CD4-positive, CD25-positive, alpha-beta regulatory T cell (primary cell): ENCODE data around the gene FXYD5. TPM values are rescaled to one million over a fixed set of nuclear protein-coding genes. Genes with fewer than 3 reads are reported as not detected.
"Not testable (repeated sequence)": the region's sequence is repeated elsewhere in the genome, so short reads cannot be mapped to it uniquely, and the experiment has no call there.

Experiments used
- ATAC-seq, 2 donors: fragments of 150-1000 bp; cut with Tn5 transposase; one replicate each; pipeline ENCODE4 v1.10.0; 2021; ENCODE audit warnings: low read depth in 2 of 2, moderate number of reproducible peaks in 2 of 2, moderate library complexity in 1 of 2
- DNase-seq, 3 donors: peaks; one replicate each; pipeline versions ENCODE4 v3.0.0 to v3.0.0-alpha.2; 2012 to 2022; ENCODE audit warnings: mixed read lengths in 1 of 3
- H3K27ac ChIP-seq: one replicate; pipeline ENCODE4 v1.7.0; 2013; ENCODE audit warnings: mild to moderate bottlenecking, low read length; ENCODE audit not compliant: insufficient read depth, poor library complexity, severe bottlenecking
- H3K27me3 ChIP-seq: one replicate; pipeline ENCODE4 v1.7.0; 2013; ENCODE audit warnings: low read length; ENCODE audit not compliant: control insufficient read depth, insufficient read depth
- H3K36me3 ChIP-seq: one replicate; pipeline ENCODE4 v1.7.0; 2013; ENCODE audit warnings: mild to moderate bottlenecking, low read length, moderate library complexity; ENCODE audit not compliant: control insufficient read depth, insufficient read depth
- H3K4me1 ChIP-seq: 2 replicates; pipeline ENCODE4 v1.7.0; 2013; ENCODE audit warnings: mild to moderate bottlenecking, low read length; ENCODE audit not compliant: insufficient read depth, control insufficient read depth, poor library complexity, severe bottlenecking
- H3K4me3 ChIP-seq: one replicate; pipeline ENCODE4 v1.7.0; 2013; ENCODE audit warnings: low read depth, mild to moderate bottlenecking, low read length, moderate library complexity
- H3K9me3 ChIP-seq, 2 experiments: 1 replicate in 1 of 2; 2 replicates in 1 of 2; pipeline ENCODE4 v1.7.0; 2013; ENCODE audit warnings: low read length in 2 of 2, mild to moderate bottlenecking in 1 of 2, moderate library complexity in 1 of 2; ENCODE audit not compliant: control insufficient read depth in 2 of 2
- H3K27ac Mint-ChIP-seq, 3 donors: one replicate each; pipeline ENCODE4 v1.8.0; 2020 to 2022; ENCODE audit warnings: mild to moderate bottlenecking in 3 of 3, mixed read lengths in 3 of 3, moderate library complexity in 2 of 3
- H3K27me3 Mint-ChIP-seq: one replicate; pipeline ENCODE4 v1.8.0; 2022; ENCODE audit warnings: mild to moderate bottlenecking, mixed read lengths
- H3K36me3 Mint-ChIP-seq: one replicate; pipeline ENCODE4 v1.8.0; 2020; ENCODE audit warnings: mixed read lengths
- H3K4me1 Mint-ChIP-seq, 4 donors: one replicate each; pipeline ENCODE4 v1.8.0; 2020 to 2022; ENCODE audit warnings: mixed read lengths in 4 of 4, mild to moderate bottlenecking in 1 of 4
- H3K4me3 Mint-ChIP-seq, 4 donors: one replicate each; pipeline ENCODE4 v1.8.0; 2020 to 2022; ENCODE audit warnings: mild to moderate bottlenecking in 4 of 4, mixed read lengths in 4 of 4, moderate library complexity in 3 of 4
- H3K9me3 Mint-ChIP-seq, 7 donors: one replicate each; pipeline ENCODE4 v1.8.0; 2020 to 2022; ENCODE audit warnings: mixed read lengths in 7 of 7, mild to moderate bottlenecking in 3 of 7, moderate library complexity in 2 of 7
- polyA plus RNA-seq, 4 donors: library from polyadenylated mRNA; unstranded; fragments of 300-500 nt; fragmentation: Illumina TruSeq; gene quantifications; one replicate each; pipeline ENCODE4 v1.2.3, GENCODE V29; 2021
- total RNA-seq: library from RNA; stranded (reverse); gene quantifications from one replicate; pipeline ENCODE4 v1.2.3, GENCODE V29; 2022

Gene FXYD5
- total and polyA plus RNA-seq, 5 donors from 2014 or later, result 465 to 575 (median 490) TPM

DNA sequence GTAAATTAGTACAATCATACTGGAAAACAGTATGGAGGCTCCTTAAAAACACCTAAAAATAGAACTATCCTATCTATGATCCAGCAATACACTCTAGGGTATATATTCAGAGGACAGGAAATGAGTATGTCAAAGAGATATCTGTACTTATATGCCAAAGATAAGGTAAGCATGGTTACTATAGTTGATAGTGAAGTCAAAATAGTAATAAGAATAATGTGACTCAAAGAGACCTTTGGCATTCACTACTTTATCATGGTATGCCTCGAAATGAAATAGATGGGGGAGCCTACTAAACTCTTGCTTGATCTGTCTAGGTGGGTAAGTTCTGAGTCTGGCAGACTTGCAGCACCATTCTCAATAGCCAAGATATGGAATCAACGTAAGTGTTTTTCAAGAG, 30.3 kb downstream of the FXYD5 start:
- Histone ChIP-seq H3K36me3 (no peaks in the 10 kb centered on the region), H3K4me1 (no peaks in the 10 kb centered on the region), H3K27ac (no peak overlapping the region), H3K9me3 (no peaks in the 10 kb centered on the region), H3K27me3 (no peaks in the 10 kb centered on the region), H3K4me3 (no peak overlapping the region)
- DNase-seq, result no peak
- H3K36me3 Mint-ChIP-seq, result no peaks in the 10 kb centered on the region
- no peak overlapping the region for H3K4me3 Mint-ChIP-seq
- peaks cover 9 to 12% (median 10%) of the 10 kb centered on the region in 4 donors for H3K4me1 Mint-ChIP-seq
- ATAC-seq, result no peak
- H3K27ac Mint-ChIP-seq, result no peak overlapping the region
- H3K27me3 Mint-ChIP-seq, result peaks cover 20% of the 10 kb centered on the region
- H3K9me3 Mint-ChIP-seq, result peaks cover 0 to 9% (median 4%) of the 10 kb centered on the region in 7 donors

DNA sequence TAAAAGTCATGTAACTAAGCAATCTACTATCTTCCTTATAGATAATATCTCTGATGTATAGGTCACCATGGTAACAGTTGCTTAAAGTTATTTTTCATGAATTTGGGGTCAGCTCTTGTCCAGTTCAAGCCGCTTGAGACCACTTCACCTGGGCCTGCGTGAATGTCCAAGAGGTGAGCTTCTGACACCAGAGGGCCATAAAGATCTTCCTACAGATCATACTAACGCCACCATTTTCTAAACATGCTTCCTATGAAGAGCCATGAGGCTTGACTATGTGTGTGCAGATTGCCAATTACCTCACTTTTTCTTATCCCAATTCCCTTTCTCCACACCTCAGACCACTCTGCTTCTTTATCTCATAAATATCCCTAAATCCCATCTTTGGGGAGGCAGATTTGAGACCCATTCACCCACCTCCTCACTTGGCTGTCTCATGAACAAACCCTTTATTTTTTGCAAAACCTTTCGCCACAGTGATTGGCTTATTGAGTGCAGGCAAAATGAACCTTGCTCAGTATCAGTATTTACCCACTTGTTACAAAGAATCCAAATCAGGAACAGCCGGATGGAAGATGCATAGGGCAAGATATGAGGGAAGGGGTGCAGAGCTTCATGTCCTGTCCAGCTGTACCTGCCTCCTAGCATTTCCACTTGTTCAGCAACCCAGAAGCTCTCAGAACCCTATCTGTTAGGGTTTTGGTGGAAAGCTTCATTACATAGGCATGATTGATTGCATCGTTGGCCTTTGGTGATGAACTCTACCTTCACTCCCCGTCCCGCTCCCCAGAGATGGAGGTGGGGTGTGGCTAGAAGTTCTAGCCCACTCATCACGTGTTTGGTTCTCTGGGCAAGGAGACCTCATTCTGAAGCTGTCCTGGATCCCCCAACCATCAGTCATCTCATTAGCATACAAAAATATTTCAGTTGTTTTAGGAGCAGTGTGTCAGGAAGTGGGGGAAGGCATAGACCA, 39.8 kb downstream of the FXYD5 start:
- H3K27ac ChIP-seq, result no peak overlapping the region
- Mint-ChIP-seq H3K27ac (peak overlapping the region in 1 of 3 donors; percentile 34), H3K27me3 (peaks cover 18% of the 10 kb centered on the region), H3K4me3 (no peak overlapping the region), H3K36me3 (no peaks in the 10 kb centered on the region), H3K4me1 (peaks cover 0 to 26% (median 19%) of the 10 kb centered on the region in 4 donors), H3K9me3 (no peaks in the 10 kb centered on the region)
- no peak for ATAC-seq
- no peaks in the 10 kb centered on the region for H3K27me3 ChIP-seq
- H3K4me3 ChIP-seq, result no peak overlapping the region
- peaks cover 9% of the 10 kb centered on the region for H3K4me1 ChIP-seq
- DNase-seq, result no peak
- H3K9me3 ChIP-seq, result no peaks in the 10 kb centered on the region
- no peaks in the 10 kb centered on the region for H3K36me3 ChIP-seq

DNA sequence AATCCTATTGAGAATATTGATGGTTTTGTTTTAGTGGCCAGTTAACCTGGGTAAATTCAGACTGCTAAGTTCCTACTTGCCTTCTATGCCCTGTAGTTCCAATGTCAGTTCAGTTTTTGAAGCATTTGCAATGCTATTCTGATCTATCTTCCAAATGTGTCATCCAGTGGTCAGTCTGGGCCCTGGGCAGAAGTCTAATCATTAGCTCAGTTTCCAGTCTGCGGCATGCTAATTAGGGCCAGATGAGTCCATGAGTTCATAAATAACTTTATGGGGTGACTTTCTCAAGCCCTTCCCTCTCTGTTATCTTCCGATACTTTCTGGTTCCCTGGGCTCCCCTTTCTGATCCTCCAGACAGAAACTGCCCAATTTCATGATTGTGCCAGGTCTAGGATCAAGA, 41.3 kb downstream of the FXYD5 start:
- peaks cover 14% of the 10 kb centered on the region for H3K27me3 Mint-ChIP-seq

DNA sequence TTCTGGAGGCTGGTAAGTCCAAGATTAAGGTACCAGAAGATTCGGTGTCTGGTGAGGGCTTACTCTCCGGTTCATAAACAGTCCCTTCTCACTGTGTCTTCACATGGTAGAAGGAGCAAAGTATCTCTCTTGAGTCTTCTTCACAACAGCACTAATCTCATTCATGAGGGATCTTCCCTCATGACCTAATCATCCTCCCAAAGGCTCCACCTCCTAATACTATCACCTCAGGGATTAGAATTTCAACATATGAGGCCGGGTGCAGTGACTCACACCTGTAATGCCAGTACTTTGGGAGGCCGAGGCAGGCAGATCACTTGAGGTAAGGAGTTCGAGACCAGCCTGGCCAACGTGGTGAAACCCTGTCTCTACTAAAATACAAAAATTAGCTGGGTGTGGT, 42.3 kb downstream of the FXYD5 start:
- H3K9me3 ChIP-seq, H3K9me3 Mint-ChIP-seq, H3K4me1 ChIP-seq, H3K36me3 ChIP-seq, H3K4me3 Mint-ChIP-seq, H3K4me3 ChIP-seq, H3K36me3 Mint-ChIP-seq, DNase-seq, ATAC-seq, H3K27me3 ChIP-seq, H3K27ac ChIP-seq: not testable (repeated sequence)
- H3K27me3 Mint-ChIP-seq, result peaks cover 10% of the 10 kb centered on the region
- peak overlapping the region in 1 of 3 donors; percentile 68 for H3K27ac Mint-ChIP-seq
- H3K4me1 Mint-ChIP-seq, result peaks cover 5 to 43% (median 25%) of the 10 kb centered on the region in 4 donors

More for the DNA sequence above, 41.3 kb downstream of the FXYD5 start:
- H3K36me3 Mint-ChIP-seq, result no peaks in the 10 kb centered on the region
- Histone ChIP-seq H3K4me3 (no peak overlapping the region), H3K36me3 (no peaks in the 10 kb centered on the region), H3K9me3 (no peaks in the 10 kb centered on the region), H3K27ac (no peak overlapping the region), H3K27me3 (no peaks in the 10 kb centered on the region), H3K4me1 (peaks cover 9% of the 10 kb centered on the region)
- DNase-seq (no peak), ATAC-seq (no peak)
- H3K9me3 Mint-ChIP-seq, result no peaks in the 10 kb centered on the region
- peak overlapping the region in 1 of 3 donors; percentile 68 for H3K27ac Mint-ChIP-seq
- H3K4me1 Mint-ChIP-seq, result peaks cover 0 to 33% (median 22%) of the 10 kb centered on the region in 4 donors
- H3K4me3 Mint-ChIP-seq, result no peak overlapping the region

DNA sequence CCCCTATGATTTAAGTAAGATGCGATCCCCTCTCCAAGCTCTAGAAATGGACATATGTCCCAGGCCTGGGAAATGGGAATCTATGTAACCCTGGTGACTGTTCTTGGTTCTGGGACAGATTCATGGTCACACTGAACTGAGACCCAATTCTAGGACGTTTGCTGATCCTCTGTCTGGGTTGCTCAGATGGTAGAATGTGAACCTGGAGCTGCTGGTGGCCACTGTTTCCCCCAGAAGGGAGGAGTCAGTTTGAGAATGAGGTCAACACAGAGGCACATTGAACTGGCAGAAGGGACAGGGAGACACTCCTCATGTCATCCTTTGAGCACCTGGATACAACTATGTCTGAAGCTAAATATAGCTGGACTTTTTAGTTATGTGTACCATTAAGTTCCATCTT, 44.9 kb downstream of the FXYD5 start:
- Histone ChIP-seq H3K9me3 (no peaks in the 10 kb centered on the region), H3K36me3 (no peaks in the 10 kb centered on the region), H3K4me1 (peaks cover 12% of the 10 kb centered on the region), H3K27ac (no peak overlapping the region), H3K27me3 (no peaks in the 10 kb centered on the region), H3K4me3 (no peak overlapping the region)
- Mint-ChIP-seq H3K4me1 (peaks cover 5 to 55% (median 30%) of the 10 kb centered on the region in 4 donors), H3K27me3 (peaks cover 6% of the 10 kb centered on the region), H3K27ac (peak overlapping the region in 2 of 3 donors; percentile 45 to 60), H3K36me3 (no peaks in the 10 kb centered on the region), H3K4me3 (no peak overlapping the region), H3K9me3 (no peaks in the 10 kb centered on the region)
- no peak for ATAC-seq
- DNase-seq, result no peak

DNA sequence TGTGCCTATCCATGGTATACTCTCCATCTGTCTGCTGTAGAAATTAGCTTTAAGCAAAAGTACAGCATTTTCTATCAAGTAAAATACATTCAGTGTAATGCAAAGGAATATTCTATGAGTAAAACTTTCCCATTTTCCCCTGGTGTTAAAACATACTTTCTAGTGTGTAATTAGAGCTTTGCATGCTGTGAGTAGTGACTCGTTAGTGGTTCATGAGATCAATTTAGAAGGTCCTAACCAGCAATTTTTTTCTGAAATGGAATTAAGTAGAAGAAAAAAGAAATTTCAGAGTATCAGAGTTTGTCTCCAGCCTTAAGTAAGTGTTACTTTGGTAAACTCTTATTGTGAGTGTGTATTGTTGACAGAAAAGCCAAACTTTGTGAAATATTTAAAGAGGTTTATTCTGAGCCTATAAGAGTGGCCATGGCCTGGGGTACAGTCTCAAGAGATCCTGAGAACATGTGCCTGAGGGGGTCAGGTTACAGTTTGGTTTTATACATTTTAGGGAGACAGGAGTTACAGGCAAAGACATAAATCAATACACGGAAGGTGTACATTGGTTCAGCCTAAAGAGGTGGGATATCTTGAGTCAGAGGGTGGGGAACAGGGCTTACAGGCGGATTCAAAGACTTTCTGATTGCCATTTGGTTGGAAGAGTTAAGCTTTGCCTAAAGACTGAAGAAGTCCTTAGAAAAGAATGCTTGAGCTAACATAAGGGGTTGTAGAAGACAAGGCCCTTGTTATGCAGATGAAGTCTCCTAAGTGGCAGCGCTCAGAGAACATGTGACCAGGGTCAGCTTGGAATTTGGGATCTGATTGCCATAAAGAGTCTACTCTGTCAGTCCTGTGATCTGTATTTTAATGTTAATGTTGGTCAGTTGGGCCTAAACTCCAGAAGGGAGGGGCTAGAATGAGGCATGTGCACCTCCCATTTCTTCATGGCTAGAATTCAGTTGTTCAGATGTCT, 48.5 kb downstream of the FXYD5 start:
- Mint-ChIP-seq H3K4me1 (peaks cover 12 to 83% (median 57%) of the 10 kb centered on the region in 4 donors), H3K4me3 (no peak overlapping the region), H3K9me3 (peaks cover 0 to 2% (median 0%) of the 10 kb centered on the region in 7 donors), H3K36me3 (peaks cover 2% of the 10 kb centered on the region), H3K27ac (peak overlapping the region; percentile 10 to 88 (median 62)), H3K27me3 (no peaks in the 10 kb centered on the region)
- peaks cover 46% of the 10 kb centered on the region for H3K4me1 ChIP-seq
- no peaks in the 10 kb centered on the region for H3K36me3 ChIP-seq
- no peaks in the 10 kb centered on the region for H3K9me3 ChIP-seq
- no peak for DNase-seq
- no peaks in the 10 kb centered on the region for H3K27me3 ChIP-seq
- H3K4me3 ChIP-seq, result no peak overlapping the region
- ATAC-seq, result no peak
- no peak overlapping the region for H3K27ac ChIP-seq
